IPS-NIHi11 (cell line): ENCODE data around the gene GATC.

Source experiments
- DNase-seq: peaks from one replicate; pipeline ENCODE4 v3.0.0; 2012; ENCODE audit warnings: mixed read lengths, low spot score

The GATC gene

GRCh38 chr12:120497524-120498150 is 51.4 kb downstream of the GATC start:
- DNase-seq, result no peak

GRCh38 chr12:120498870-120499515 is 52.7 kb downstream of the GATC start:
- no peak for DNase-seq

- DNase-seq, result no peak
Observed at GRCh38 chr12:120500581-120500980, 54.3 kb downstream of the GATC start.

DNA sequence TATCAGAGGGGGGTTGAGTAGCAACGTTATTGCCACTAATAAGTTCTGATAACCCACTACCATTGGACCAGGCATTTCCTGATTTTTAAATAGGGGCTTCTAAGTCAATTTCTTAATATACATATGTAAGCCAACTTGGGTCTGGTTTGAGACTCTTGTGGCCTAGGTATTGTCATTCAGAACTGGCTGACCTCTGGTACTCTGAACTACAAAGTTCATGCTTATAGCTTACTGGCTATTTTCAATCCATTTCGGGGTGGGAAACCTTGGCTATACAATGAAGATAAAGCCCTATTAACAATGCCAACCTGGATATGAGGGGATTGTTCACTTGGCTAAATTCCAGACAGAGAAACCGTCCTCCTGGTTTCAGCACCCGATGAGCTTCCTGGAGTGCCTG is 58.3 kb downstream of the GATC start:
- peak; percentile 26 for DNase-seq

DNA sequence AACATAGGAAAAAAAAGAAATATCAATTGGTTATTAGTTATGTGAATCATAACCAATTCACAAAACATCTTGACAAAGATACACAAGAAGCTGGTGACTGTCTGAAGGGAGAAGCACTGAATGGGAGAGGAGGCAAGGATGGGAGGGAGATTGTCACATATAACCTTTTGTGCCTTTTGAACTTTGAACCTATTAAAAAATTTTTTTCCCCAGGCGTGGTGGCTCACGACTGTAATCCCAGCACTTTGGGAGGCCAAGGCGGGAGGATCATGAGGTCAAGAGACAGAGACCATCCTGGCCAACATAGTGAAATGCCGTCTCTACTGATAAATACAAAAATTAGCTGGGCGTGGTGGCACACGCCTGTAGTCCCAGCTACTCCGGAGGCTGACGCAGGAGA is 62.3 kb downstream of the GATC start:
- no peak for DNase-seq
